IPS-18c (cell line): ENCODE results near the gene SPANXN2.
"Not testable (repeated sequence)": the region's sequence is repeated elsewhere in the genome, so short reads cannot be mapped to it uniquely, and the experiment has no call there.

Experiments
- H3K4me3 ChIP-seq: 2 replicates; pipeline ENCODE4 v1.7.0; 2013; ENCODE audit warnings: low read depth, mild to moderate bottlenecking, low read length, moderate library complexity; ENCODE audit not compliant: insufficient read depth
- H3K9me3 ChIP-seq: one replicate; pipeline ENCODE4 v1.6.1; 2013; ENCODE audit warnings: mild to moderate bottlenecking, low read length, moderate library complexity; ENCODE audit not compliant: control insufficient read depth, insufficient read depth

The SPANXN2 gene

GRCh38 chrX:143720652-143721051, at the start of gene SPANXN2:
Gene SPANXN2, minus strand, starts transcription at chrX:143720752. Its CDS starts 84 bp downstream, at chrX:143720668.
- not testable (repeated sequence) for H3K4me3 ChIP-seq, H3K9me3 ChIP-seq

GRCh38 chrX:143768976-143769375, 48.4 kb upstream of the SPANXN2 start:
- no peak overlapping the region for H3K4me3 ChIP-seq
- H3K9me3 ChIP-seq = peaks cover 2% of the 10 kb centered on the region

GRCh38 chrX:143767789-143768188, 47.2 kb upstream of the SPANXN2 start:
- H3K9me3 ChIP-seq, H3K4me3 ChIP-seq: not testable (repeated sequence)

GRCh38 chrX:143757887-143758286, 37.3 kb upstream of the SPANXN2 start:
- peaks cover 5% of the 10 kb centered on the region for H3K9me3 ChIP-seq
- peak overlapping the region; percentile 38; the same call in 1 of the 2 replicates for H3K4me3 ChIP-seq

GRCh38 chrX:143757375-143757774, 36.8 kb upstream of the SPANXN2 start:
- peaks cover 5% of the 10 kb centered on the region for H3K9me3 ChIP-seq
- peak overlapping the region; percentile 38; the same call in 1 of the 2 replicates for H3K4me3 ChIP-seq

- H3K4me3 ChIP-seq = no peak overlapping the region
- peaks cover 5% of the 10 kb centered on the region for H3K9me3 ChIP-seq
Observed at GRCh38 chrX:143754183-143754582, 33.6 kb upstream of the SPANXN2 start.

GRCh38 chrX:143733866-143734265, 13.3 kb upstream of the SPANXN2 start:
- H3K9me3 ChIP-seq = no peaks in the 10 kb centered on the region

GRCh38 chrX:143726296-143726695, 5.7 kb upstream of the SPANXN2 start:
- H3K4me3 ChIP-seq = no peak overlapping the region
- H3K9me3 ChIP-seq = no peaks in the 10 kb centered on the region

More at GRCh38 chrX:143733866-143734265, 13.3 kb upstream of the SPANXN2 start:
- H3K4me3 ChIP-seq = no peak overlapping the region

GRCh38 chrX:143701460-143701859, 19.1 kb downstream of the SPANXN2 start:
- Histone ChIP-seq H3K9me3 (peaks cover 7% of the 10 kb centered on the region), H3K4me3 (no peak overlapping the region)

- Histone ChIP-seq H3K9me3 (no peaks in the 10 kb centered on the region), H3K4me3 (no peak overlapping the region)
Observed at GRCh38 chrX:143694885-143695284, 25.7 kb downstream of the SPANXN2 start.

- H3K9me3 ChIP-seq = peaks cover 3% of the 10 kb centered on the region
- no peak overlapping the region for H3K4me3 ChIP-seq
Observed at GRCh38 chrX:143683486-143683885, 37.1 kb downstream of the SPANXN2 start.

- peaks cover 6% of the 10 kb centered on the region for H3K9me3 ChIP-seq
- no peak overlapping the region for H3K4me3 ChIP-seq
Observed at GRCh38 chrX:143674926-143675325, 45.6 kb downstream of the SPANXN2 start.

- Histone ChIP-seq H3K4me3 (no peak overlapping the region), H3K9me3 (no peaks in the 10 kb centered on the region)
Observed at GRCh38 chrX:143669395-143669794, 51.2 kb downstream of the SPANXN2 start.

- Histone ChIP-seq H3K4me3 (no peak overlapping the region), H3K9me3 (no peaks in the 10 kb centered on the region)
Observed at GRCh38 chrX:143664302-143664701, 56.2 kb downstream of the SPANXN2 start.

- H3K4me3 ChIP-seq = no peak overlapping the region
- no peaks in the 10 kb centered on the region for H3K9me3 ChIP-seq
Observed at GRCh38 chrX:143663755-143664154, 56.8 kb downstream of the SPANXN2 start.
